Measurements from ENCODE around the gene OTX1. TPM values are rescaled to one million over a fixed set of nuclear protein-coding genes. Genes with fewer than 3 reads are reported as not detected.

Gene OTX1
- total and polyA plus RNA-seq, 10 of the 15 experiments (the other 5 are each of a cell fraction or from before 2014, with no cell fraction given) = 0.04 to 0.67 (median 0.23) TPM; not detected in 2

DNA sequence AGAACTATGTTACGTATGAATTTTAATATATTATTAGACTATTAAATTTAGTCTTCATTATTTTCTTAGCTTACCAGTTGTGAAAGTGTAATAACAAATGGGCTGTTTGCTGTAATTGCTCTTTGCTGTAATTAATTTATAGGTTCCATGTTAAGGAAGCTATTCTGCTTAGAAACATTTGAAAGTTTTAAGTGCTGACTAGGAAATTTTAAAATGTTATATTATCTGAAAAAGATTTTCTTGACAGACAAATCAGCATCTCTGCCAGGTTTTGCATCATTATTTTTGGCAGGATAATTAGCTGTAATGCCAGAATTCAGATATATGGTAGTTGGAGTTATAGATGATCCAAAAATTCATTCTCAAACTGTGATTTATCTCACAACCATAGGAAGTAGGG lies 42.2 kb downstream of the OTX1 start:
- POLR2A ChIA-PET = no interaction called here

GRCh38 chr2:63093502-63093901 lies 42.9 kb downstream of the OTX1 start:
- no peak for ATAC-seq
- POLR2A ChIA-PET = no interaction called here
- Histone ChIP-seq H3K79me2 (ENCODE audit: control insufficient read depth, insufficient read depth, low read length) (no peaks in the 10 kb centered on the region), H2AFZ (ENCODE audit: control insufficient read depth, low read depth, low read length) (no peak overlapping the region), H4K20me1 (ENCODE audit: control insufficient read depth, insufficient read depth) (no peaks in the 10 kb centered on the region), H3K4me2 (ENCODE audit: control insufficient read depth, insufficient read depth) (no peak overlapping the region), H3K4me3 (no peak overlapping the region), H3K9ac (ENCODE audit: control insufficient read depth, insufficient read depth, low read length) (no peak overlapping the region), H3K4me1 (ENCODE audit: control insufficient read depth, insufficient read depth, low read length) (no peaks in the 10 kb centered on the region), H3K9me3 (replicated peaks; ENCODE audit: control insufficient read depth, insufficient read depth, low read length) (no peaks in the 10 kb centered on the region), H3K27me3 (replicated peaks in 1 of 2; ENCODE audit: control insufficient read depth in 2 of 2, insufficient read depth in 2 of 2, low read length in 1 of 2) (no peaks in the 10 kb centered on the region), H3K36me3 (ENCODE audit: control insufficient read depth in 2 of 2, insufficient read depth in 2 of 2, low read length in 1 of 2) (no peaks in the 10 kb centered on the region), H3K27ac (ENCODE audit: control insufficient read depth, insufficient read depth) (no peak overlapping the region)
- SMC1A ChIA-PET (ENCODE audit: uncharacterized antibody, unreplicated experiment) = interaction anchor here (1.0 to 1.1 kb wide), 2 partner anchors 85 to 166 kb away, joined by 3 read pairs; no protein-coding TSS in a partner anchor
- intact Hi-C loops (cut with micrococcal nuclease; ENCODE audit: unreplicated experiment) = no loop called here
- no peak for FAIRE-seq
- in situ Hi-C loops (cut with MboI) = no loop called here
- RAD21 ChIA-PET (ENCODE audit: unreplicated experiment) = no interaction called here
- BruUV-seq (replicated peaks) = no TSS peak
- 90% methylated on average over 1 of the region's 1 CpG for WGBS (ENCODE audit: insufficient coverage, insufficient replicate concordance, low lambda C conversion rate, missing lambda C conversion rate)
- no peak for DNase-seq (ENCODE audit: low read depth, low spot score)
- CTCF ChIA-PET = no interaction called here
- TF ChIP-seq, protein P1, sequence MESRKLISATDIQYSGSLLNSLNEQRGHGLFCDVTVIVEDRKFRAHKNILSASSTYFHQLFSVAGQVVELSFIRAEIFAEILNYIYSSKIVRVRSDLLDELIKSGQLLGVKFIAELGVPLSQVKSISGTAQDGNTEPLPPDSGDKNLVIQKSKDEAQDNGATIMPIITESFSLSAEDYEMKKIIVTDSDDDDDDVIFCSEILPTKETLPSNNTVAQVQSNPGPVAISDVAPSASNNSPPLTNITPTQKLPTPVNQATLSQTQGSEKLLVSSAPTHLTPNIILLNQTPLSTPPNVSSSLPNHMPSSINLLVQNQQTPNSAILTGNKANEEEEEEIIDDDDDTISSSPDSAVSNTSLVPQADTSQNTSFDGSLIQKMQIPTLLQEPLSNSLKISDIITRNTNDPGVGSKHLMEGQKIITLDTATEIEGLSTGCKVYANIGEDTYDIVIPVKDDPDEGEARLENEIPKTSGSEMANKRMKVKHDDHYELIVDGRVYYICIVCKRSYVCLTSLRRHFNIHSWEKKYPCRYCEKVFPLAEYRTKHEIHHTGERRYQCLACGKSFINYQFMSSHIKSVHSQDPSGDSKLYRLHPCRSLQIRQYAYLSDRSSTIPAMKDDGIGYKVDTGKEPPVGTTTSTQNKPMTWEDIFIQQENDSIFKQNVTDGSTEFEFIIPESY (IDR thresholded peaks at IDR 0.05) = no peak
- no peak for TF ChIP-seq TARDBP (IDR thresholded peaks at IDR 0.05; ENCODE audit: borderline replicate concordance)
- no peak for TF ChIP-seq MLLT1 (IDR thresholded peaks at IDR 0.05)
- TF ChIP-seq, protein P2, sequence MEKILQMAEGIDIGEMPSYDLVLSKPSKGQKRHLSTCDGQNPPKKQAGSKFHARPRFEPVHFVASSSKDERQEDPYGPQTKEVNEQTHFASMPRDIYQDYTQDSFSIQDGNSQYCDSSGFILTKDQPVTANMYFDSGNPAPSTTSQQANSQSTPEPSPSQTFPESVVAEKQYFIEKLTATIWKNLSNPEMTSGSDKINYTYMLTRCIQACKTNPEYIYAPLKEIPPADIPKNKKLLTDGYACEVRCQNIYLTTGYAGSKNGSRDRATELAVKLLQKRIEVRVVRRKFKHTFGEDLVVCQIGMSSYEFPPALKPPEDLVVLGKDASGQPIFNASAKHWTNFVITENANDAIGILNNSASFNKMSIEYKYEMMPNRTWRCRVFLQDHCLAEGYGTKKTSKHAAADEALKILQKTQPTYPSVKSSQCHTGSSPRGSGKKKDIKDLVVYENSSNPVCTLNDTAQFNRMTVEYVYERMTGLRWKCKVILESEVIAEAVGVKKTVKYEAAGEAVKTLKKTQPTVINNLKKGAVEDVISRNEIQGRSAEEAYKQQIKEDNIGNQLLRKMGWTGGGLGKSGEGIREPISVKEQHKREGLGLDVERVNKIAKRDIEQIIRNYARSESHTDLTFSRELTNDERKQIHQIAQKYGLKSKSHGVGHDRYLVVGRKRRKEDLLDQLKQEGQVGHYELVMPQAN (conservative IDR thresholded peaks at IDR 0.05) = no peak
- TF ChIP-seq HCFC1 (IDR thresholded peaks at IDR 0.05; ENCODE audit: low read length) = no peak
- no peak for TF ChIP-seq TAF1 (IDR thresholded peaks at IDR 0.05; ENCODE audit: borderline replicate concordance, low read depth, low read length)
- no peak for TF ChIP-seq DPF2 (IDR thresholded peaks at IDR 0.05)
- no peak for TF ChIP-seq WRNIP1 (IDR thresholded peaks at IDR 0.05; ENCODE audit: borderline replicate concordance, low read depth, low read length)

More for the DNA sequence above, 42.2 kb downstream of the OTX1 start:
- no peak for TF ChIP-seq MYB (IDR thresholded peaks at IDR 0.05; ENCODE audit: borderline replicate concordance, low read depth, low read length)
- no peak for TF ChIP-seq PML (IDR thresholded peaks at IDR 0.05; ENCODE audit: low read length)
- no peak for TF ChIP-seq POLR2AphosphoS2 (IDR thresholded peaks at IDR 0.05; ENCODE audit: low read depth, low read length)
- no peak for TF ChIP-seq ZNF384 (IDR thresholded peaks at IDR 0.05; ENCODE audit: borderline replicate concordance, low read depth, low read length)
- TF ChIP-seq MYC (IDR thresholded peaks at IDR 0.05; ENCODE audit: insufficient read depth, insufficient read length, insufficient replicate concordance, low read length, severe bottlenecking) = no peak
- TF ChIP-seq MTA2 (IDR thresholded peaks at IDR 0.05; ENCODE audit: low read depth) = no peak
- Histone ChIP-seq H3K36me3 (ENCODE audit: control insufficient read depth in 2 of 2, insufficient read depth in 2 of 2, low read length in 1 of 2) (no peaks in the 10 kb centered on the region), H3K4me3 (no peak overlapping the region), H3K27me3 (replicated peaks in 1 of 2; ENCODE audit: control insufficient read depth in 2 of 2, insufficient read depth in 2 of 2, low read length in 1 of 2) (no peaks in the 10 kb centered on the region), H3K4me1 (ENCODE audit: control insufficient read depth, insufficient read depth, low read length) (no peaks in the 10 kb centered on the region), H2AFZ (ENCODE audit: control insufficient read depth, low read depth, low read length) (no peak overlapping the region), H3K4me2 (ENCODE audit: control insufficient read depth, insufficient read depth) (no peak overlapping the region), H3K9me3 (replicated peaks; ENCODE audit: control insufficient read depth, insufficient read depth, low read length) (no peaks in the 10 kb centered on the region), H3K79me2 (ENCODE audit: control insufficient read depth, insufficient read depth, low read length) (no peaks in the 10 kb centered on the region), H3K9ac (ENCODE audit: control insufficient read depth, insufficient read depth, low read length) (no peak overlapping the region), H4K20me1 (ENCODE audit: control insufficient read depth, insufficient read depth) (no peaks in the 10 kb centered on the region), H3K27ac (ENCODE audit: control insufficient read depth, insufficient read depth) (no peak overlapping the region)
- in situ Hi-C loops (cut with MboI) = no loop called here
- WGBS (ENCODE audit: insufficient coverage, insufficient replicate concordance, low lambda C conversion rate, missing lambda C conversion rate) = 3% methylated on average over 1 of the region's 1 CpG
- FAIRE-seq (no peak), DNase-seq (ENCODE audit: low read depth, low spot score) (no peak), ATAC-seq (no peak)
- RAD21 ChIA-PET (ENCODE audit: unreplicated experiment) = no interaction called here
- intact Hi-C loops (cut with micrococcal nuclease; ENCODE audit: unreplicated experiment) = no loop called here
- BruUV-seq (replicated peaks) = no TSS peak
- SMC1A ChIA-PET (ENCODE audit: uncharacterized antibody, unreplicated experiment) = interaction anchor here (0.7 to 1.2 kb wide), 4 partner anchors 13 to 253 kb away, joined by 3 to 4 read pairs (median 3); no protein-coding TSS in a partner anchor
- CTCF ChIA-PET = interaction anchor here (0.9 to 1.5 kb wide), 3 partner anchors 14 to 38 kb away, joined by 3 to 4 read pairs (median 3); no protein-coding TSS in a partner anchor
